ENCODE measurements around the gene SLIT3.

SLIT3 gene

GRCh38 chr5:168777651-168778050 lies 523.3 kb downstream of the SLIT3 start:
- Histone ChIP-seq H3K4me3 (ENCODE audit: low read depth, low read length) (no peak overlapping the region), H3K4me1 (ENCODE audit: control insufficient read depth, insufficient read depth, low read length) (no peaks in the 10 kb centered on the region), H3K9me3 (ENCODE audit: control insufficient read depth, insufficient read depth, low read depth, low read length) (no peaks in the 10 kb centered on the region), H3K27ac (ENCODE audit: extremely low read depth, low read depth, low read length) (no peak overlapping the region), H3K36me3 (ENCODE audit: control insufficient read depth in 2 of 2, insufficient read depth in 1 of 2, low read length in 2 of 2) (no peaks in the 10 kb centered on the region)
- TF ChIP-seq ZBTB26 (tag by site-specific recombination; optimal IDR thresholded peaks at IDR 0.05) (no peak), AEBP2 (tag by site-specific recombination; IDR thresholded peaks at IDR 0.05; ENCODE audit: borderline replicate concordance) (no peak), ZNF155 (tag by site-specific recombination; IDR thresholded peaks at IDR 0.05) (no peak), ZSCAN23 (tag by site-specific recombination; IDR thresholded peaks at IDR 0.05) (no peak), ZNF248 (tag by site-specific recombination; IDR thresholded peaks at IDR 0.05) (no peak), REPIN1 (tag by site-specific recombination; IDR thresholded peaks at IDR 0.05; ENCODE audit: low read depth) (no peak), ZNF133 (tag by site-specific recombination; IDR thresholded peaks at IDR 0.05) (no peak), ZNF645 (tag by site-specific recombination; IDR thresholded peaks at IDR 0.05) (no peak), ZNF76 (tag by site-specific recombination; IDR thresholded peaks at IDR 0.05; ENCODE audit: borderline replicate concordance, low read depth) (no peak), ZNF138 (tag by site-specific recombination; IDR thresholded peaks at IDR 0.05; ENCODE audit: borderline replicate concordance) (no peak), ZNF658 (tag by site-specific recombination; IDR thresholded peaks at IDR 0.05) (no peak), ZNF354C (tag by site-specific recombination; IDR thresholded peaks at IDR 0.05; ENCODE audit: borderline replicate concordance, low read depth) (no peak), ZNF146 (tag by site-specific recombination; IDR thresholded peaks at IDR 0.05) (no peak), ZNF391 (tag by site-specific recombination; IDR thresholded peaks at IDR 0.05; ENCODE audit: borderline replicate concordance, low read depth) (no peak), ZSCAN5A (tag by site-specific recombination; IDR thresholded peaks at IDR 0.05) (no peak), ZNF488 (tag by site-specific recombination; IDR thresholded peaks at IDR 0.05) (no peak), PRDM10 (tag by site-specific recombination; IDR thresholded peaks at IDR 0.05) (no peak)
- ChIA-PET POLR2A (no interaction called here), CTCF (interaction anchor here (0.6 kb wide), 1 partner anchor 689 kb away, joined by 3 read pairs; no protein-coding TSS in a partner anchor)
